ENCODE data around the gene KRTAP5-2. TPM values are rescaled to one million over a fixed set of nuclear protein-coding genes. Genes with fewer than 3 reads are reported as not detected.

Gene KRTAP5-2
- total RNA-seq, 1 donor from 2014 or later, result not detected

- H3K4me3 Mint-ChIP-seq, result no peak overlapping the region
- no peak overlapping the region for H3K27ac Mint-ChIP-seq
- TF ChIP-seq CTCF (conservative IDR thresholded peaks at IDR 0.05), result no peak
- DNase-seq (ENCODE audit: extremely low spot score, unreplicated experiment), result no peak
- no peaks in the 10 kb centered on the region for H3K36me3 Mint-ChIP-seq
- peaks cover 14% of the 10 kb centered on the region for H3K27me3 Mint-ChIP-seq
- no peaks in the 10 kb centered on the region for H3K4me1 Mint-ChIP-seq (ENCODE audit: unreplicated experiment)
- H3K9me3 Mint-ChIP-seq, result no peaks in the 10 kb centered on the region
These were observed 42.9 kb downstream of the KRTAP5-2 start for GRCh38 chr11:1554981-1555712.

- H3K27ac Mint-ChIP-seq, result peak overlapping the region; percentile 36
- TF ChIP-seq CTCF (conservative IDR thresholded peaks at IDR 0.05), result no peak
- peaks cover 25% of the 10 kb centered on the region for H3K27me3 Mint-ChIP-seq
- no peak overlapping the region for H3K4me3 Mint-ChIP-seq
- H3K9me3 Mint-ChIP-seq, result no peaks in the 10 kb centered on the region
- no peaks in the 10 kb centered on the region for H3K4me1 Mint-ChIP-seq (ENCODE audit: unreplicated experiment)
- H3K36me3 Mint-ChIP-seq, result no peaks in the 10 kb centered on the region
- DNase-seq (ENCODE audit: extremely low spot score, unreplicated experiment), result no peak
These were observed 44.1 kb downstream of the KRTAP5-2 start for GRCh38 chr11:1553808-1554594.

- Mint-ChIP-seq H3K9me3 (no peaks in the 10 kb centered on the region), H3K27ac (peak overlapping the region; percentile 31), H3K27me3 (peaks cover 56% of the 10 kb centered on the region), H3K4me3 (no peak overlapping the region), H3K4me1 (ENCODE audit: unreplicated experiment) (no peaks in the 10 kb centered on the region), H3K36me3 (no peaks in the 10 kb centered on the region)
- no peak for TF ChIP-seq CTCF (conservative IDR thresholded peaks at IDR 0.05)
- DNase-seq (ENCODE audit: extremely low spot score, unreplicated experiment), result no peak
These were observed 48.5 kb downstream of the KRTAP5-2 start for GRCh38 chr11:1549338-1550330.

- no peak overlapping the region for H3K27ac Mint-ChIP-seq
- DNase-seq (ENCODE audit: extremely low spot score, unreplicated experiment), result no peak
- TF ChIP-seq CTCF (conservative IDR thresholded peaks at IDR 0.05), result no peak
- no peaks in the 10 kb centered on the region for H3K36me3 Mint-ChIP-seq
- H3K27me3 Mint-ChIP-seq, result peaks cover 59% of the 10 kb centered on the region
- H3K4me3 Mint-ChIP-seq, result peak overlapping the region; percentile 75
- no peaks in the 10 kb centered on the region for H3K4me1 Mint-ChIP-seq (ENCODE audit: unreplicated experiment)
- no peaks in the 10 kb centered on the region for H3K9me3 Mint-ChIP-seq
These were observed 49.6 kb downstream of the KRTAP5-2 start for GRCh38 chr11:1548221-1549070.
